MM.1S (cell line): ENCODE data around the gene ELP4.

Experiments
- DNase-seq: peaks from one replicate; pipeline ENCODE4 v3.0.0-alpha.2; 2015
- H2AFZ ChIP-seq: fragments of 300-600 bp; sonication (generic); 2 replicates; pipeline ENCODE4 v1.6.0; 2016; ENCODE audit warnings: antibody characterized with exemption, low read length
- H3F3A ChIP-seq: fragments of 300-600 bp; sonication (generic); 2 replicates; pipeline ENCODE4 v1.6.1; 2016; ENCODE audit warnings: mild to moderate bottlenecking, antibody characterized with exemption, low read length, moderate library complexity, mixed read lengths; ENCODE audit not compliant: insufficient read depth
- H3K27ac ChIP-seq: fragments of 300-600 bp; sonication (generic); 2 replicates; pipeline ENCODE4 v1.5.1; 2016; ENCODE audit warnings: mild to moderate bottlenecking, low read length
- H3K27me3 ChIP-seq: fragments of 300-600 bp; sonication (generic); replicated peaks from 2 replicates; pipeline ENCODE4 v1.6.0; 2016; ENCODE audit warnings: low read length; ENCODE audit not compliant: insufficient read depth
- H3K36me3 ChIP-seq: fragments of 300-600 bp; sonication (generic); replicated peaks from 2 replicates; pipeline ENCODE4 v1.6.1; 2016; ENCODE audit warnings: mild to moderate bottlenecking, low read length, mixed read lengths; ENCODE audit not compliant: insufficient read depth
- H3K4me1 ChIP-seq: fragments of 300-600 bp; sonication (generic); 2 replicates; pipeline ENCODE4 v1.6.1; 2016; ENCODE audit warnings: low read length, mixed read lengths
- H3K4me2 ChIP-seq: fragments of 300-600 bp; sonication (generic); 2 replicates; pipeline ENCODE4 v1.6.0; 2016; ENCODE audit warnings: low read depth, low read length
- H3K4me3 ChIP-seq: fragments of 300-600 bp; sonication (generic); 2 replicates; pipeline ENCODE4 v1.5.1; 2016; ENCODE audit warnings: low read length, mixed read lengths
- H3K79me2 ChIP-seq: fragments of 300-600 bp; sonication (generic); 2 replicates; pipeline ENCODE4 v1.6.1; 2016; ENCODE audit warnings: mixed run types, low read length, mixed read lengths
- H3K9ac ChIP-seq: fragments of 300-600 bp; sonication (generic); 2 replicates; pipeline ENCODE4 v1.6.1; 2016; ENCODE audit warnings: low read length, mixed read lengths
- H3K9me2 ChIP-seq: fragments of 300-600 bp; sonication (generic); replicated peaks from 2 replicates; pipeline ENCODE4 v1.6.1; 2016; ENCODE audit warnings: mild to moderate bottlenecking, low read length, mixed read lengths; ENCODE audit not compliant: insufficient read depth
- H3K9me3 ChIP-seq: fragments of 300-600 bp; sonication (generic); replicated peaks from 2 replicates; pipeline ENCODE4 v1.6.1; 2016; ENCODE audit warnings: mild to moderate bottlenecking, low read length, mixed read lengths; ENCODE audit not compliant: insufficient read depth
- H4K20me1 ChIP-seq: fragments of 300-600 bp; sonication (generic); 2 replicates; pipeline ENCODE4 v1.6.1; 2016; ENCODE audit warnings: mild to moderate bottlenecking, low read length, moderate library complexity, mixed read lengths; ENCODE audit not compliant: insufficient read depth
- EZH2 ChIP-seq: fragments of 300-600 bp; sonication (generic); optimal IDR thresholded peaks from 2 replicates; pipeline ENCODE3; 2017; ENCODE audit warnings: low read depth, mild to moderate bottlenecking, antibody characterized with exemption, low read length, mixed read lengths
- EZH2phosphoT487 ChIP-seq: fragments of 300-600 bp; sonication (generic); IDR thresholded peaks from 2 replicates; pipeline ENCODE4 v1.6.1; 2018; ENCODE audit warnings: antibody characterized with exemption, low read length
- TF ChIP-seq, protein P1 (sequence below): fragments of 300-600 bp; sonication (generic); IDR thresholded peaks from 2 replicates; pipeline ENCODE4 v1.5.1; 2016; ENCODE audit warnings: antibody characterized with exemption, low read length, mixed read lengths

The ELP4 gene

GRCh38 chr11:31689559-31689958, 180.0 kb downstream of the ELP4 start:
- Histone ChIP-seq H3K27ac (no peak overlapping the region), H3F3A (no peaks in the 10 kb centered on the region), H3K27me3 (no peaks in the 10 kb centered on the region), H3K9me3 (no peaks in the 10 kb centered on the region), H2AFZ (no peak overlapping the region), H3K4me1 (peaks cover 14% of the 10 kb centered on the region; the same call in 1 of the 2 replicates), H3K4me2 (no peak overlapping the region), H3K4me3 (no peak overlapping the region), H3K79me2 (no peaks in the 10 kb centered on the region), H3K9me2 (no peaks in the 10 kb centered on the region), H3K36me3 (no peaks in the 10 kb centered on the region), H4K20me1 (no peaks in the 10 kb centered on the region), H3K9ac (no peak overlapping the region)
- TF ChIP-seq EZH2 (no peak), EZH2phosphoT487 (no peak)
- TF ChIP-seq, protein P1, sequence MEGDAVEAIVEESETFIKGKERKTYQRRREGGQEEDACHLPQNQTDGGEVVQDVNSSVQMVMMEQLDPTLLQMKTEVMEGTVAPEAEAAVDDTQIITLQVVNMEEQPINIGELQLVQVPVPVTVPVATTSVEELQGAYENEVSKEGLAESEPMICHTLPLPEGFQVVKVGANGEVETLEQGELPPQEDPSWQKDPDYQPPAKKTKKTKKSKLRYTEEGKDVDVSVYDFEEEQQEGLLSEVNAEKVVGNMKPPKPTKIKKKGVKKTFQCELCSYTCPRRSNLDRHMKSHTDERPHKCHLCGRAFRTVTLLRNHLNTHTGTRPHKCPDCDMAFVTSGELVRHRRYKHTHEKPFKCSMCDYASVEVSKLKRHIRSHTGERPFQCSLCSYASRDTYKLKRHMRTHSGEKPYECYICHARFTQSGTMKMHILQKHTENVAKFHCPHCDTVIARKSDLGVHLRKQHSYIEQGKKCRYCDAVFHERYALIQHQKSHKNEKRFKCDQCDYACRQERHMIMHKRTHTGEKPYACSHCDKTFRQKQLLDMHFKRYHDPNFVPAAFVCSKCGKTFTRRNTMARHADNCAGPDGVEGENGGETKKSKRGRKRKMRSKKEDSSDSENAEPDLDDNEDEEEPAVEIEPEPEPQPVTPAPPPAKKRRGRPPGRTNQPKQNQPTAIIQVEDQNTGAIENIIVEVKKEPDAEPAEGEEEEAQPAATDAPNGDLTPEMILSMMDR = no peak
- DNase-seq = peak; percentile 10

DNA sequence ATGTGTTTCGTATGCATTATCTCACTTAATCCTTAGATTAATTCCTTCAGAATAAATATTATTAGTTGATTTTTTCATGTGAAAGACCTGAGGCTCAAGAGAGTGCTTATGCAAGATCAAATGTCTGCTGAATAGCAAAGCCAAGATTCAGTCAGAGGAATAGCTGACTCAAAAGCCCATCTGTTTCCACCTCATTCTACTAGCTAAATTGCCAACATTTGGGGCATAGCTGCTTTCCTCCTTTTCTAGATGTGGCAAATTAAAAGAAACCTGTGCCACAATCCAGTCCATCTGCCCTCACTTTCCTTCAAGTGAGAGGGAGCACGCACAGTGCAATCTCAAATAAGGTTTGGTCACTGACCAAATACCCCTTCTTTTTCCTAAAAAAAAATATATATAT, 180.5 kb downstream of the ELP4 start:
- Histone ChIP-seq H3K4me1 (peaks cover 14% of the 10 kb centered on the region; the same call in 1 of the 2 replicates), H3K27ac (no peak overlapping the region), H2AFZ (no peak overlapping the region), H3K4me2 (no peak overlapping the region), H4K20me1 (no peaks in the 10 kb centered on the region), H3K79me2 (no peaks in the 10 kb centered on the region), H3K27me3 (no peaks in the 10 kb centered on the region), H3K36me3 (no peaks in the 10 kb centered on the region), H3K9me2 (no peaks in the 10 kb centered on the region), H3K9ac (no peak overlapping the region), H3F3A (no peaks in the 10 kb centered on the region), H3K9me3 (no peaks in the 10 kb centered on the region), H3K4me3 (no peak overlapping the region)
- TF ChIP-seq, protein P1 = no peak
- TF ChIP-seq EZH2 (no peak), EZH2phosphoT487 (no peak)
- DNase-seq = no peak

- no peaks in the 10 kb centered on the region for H3K9me2 ChIP-seq
- no peak overlapping the region for H3K4me3 ChIP-seq
- H3K36me3 ChIP-seq = no peaks in the 10 kb centered on the region
- H3K4me2 ChIP-seq = no peak overlapping the region
- no peaks in the 10 kb centered on the region for H3K27me3 ChIP-seq
- H2AFZ ChIP-seq = no peak overlapping the region
- TF ChIP-seq EZH2 (no peak), EZH2phosphoT487 (no peak)
- TF ChIP-seq, protein P1 = no peak
- no peaks in the 10 kb centered on the region for H3K79me2 ChIP-seq
- H3F3A ChIP-seq = no peaks in the 10 kb centered on the region
- no peaks in the 10 kb centered on the region for H4K20me1 ChIP-seq
- H3K9me3 ChIP-seq = no peaks in the 10 kb centered on the region
- H3K27ac ChIP-seq = no peak overlapping the region
- no peak for DNase-seq
- no peak overlapping the region for H3K9ac ChIP-seq
- H3K4me1 ChIP-seq = peaks cover 14% of the 10 kb centered on the region; the same call in 1 of the 2 replicates
These were observed 180.9 kb downstream of the ELP4 start for GRCh38 chr11:31690516-31690915.
